ENCODE measurements around the gene TVP23C.

TVP23C gene

GRCh38 chr17:15502369-15503112 is 60.7 kb downstream of the TVP23C start:
- DNase-seq (ENCODE audit: extremely low spot score, insufficient read length, low read depth) = peak; percentile 35
- peak; percentile 70 for FAIRE-seq

- DNase-seq (ENCODE audit: extremely low spot score, insufficient read length, low read depth) (no peak), FAIRE-seq (no peak)
Measured at GRCh38 chr17:15501793-15502192, 61.5 kb downstream of the TVP23C start.

GRCh38 chr17:15501282-15501681 is 62.0 kb downstream of the TVP23C start:
- DNase-seq (ENCODE audit: extremely low spot score, insufficient read length, low read depth) (no peak), FAIRE-seq (no peak)

GRCh38 chr17:15498107-15498506 is 65.2 kb downstream of the TVP23C start:
- FAIRE-seq (no peak), DNase-seq (ENCODE audit: extremely low spot score, insufficient read length, low read depth) (no peak)

- no peak for DNase-seq (ENCODE audit: extremely low spot score, insufficient read length, low read depth)
- FAIRE-seq = no peak
Measured at GRCh38 chr17:15496735-15497670, 66.3 kb downstream of the TVP23C start.

- FAIRE-seq = no peak
- no peak for DNase-seq (ENCODE audit: extremely low spot score, insufficient read length, low read depth)
Measured at GRCh38 chr17:15494821-15495220, 68.5 kb downstream of the TVP23C start.

GRCh38 chr17:15493693-15494035 is 69.6 kb downstream of the TVP23C start:
- DNase-seq (ENCODE audit: extremely low spot score, insufficient read length, low read depth) = no peak
- no peak for FAIRE-seq

GRCh38 chr17:15492791-15493692 is 70.2 kb downstream of the TVP23C start:
- DNase-seq (ENCODE audit: extremely low spot score, insufficient read length, low read depth) = no peak
- no peak for FAIRE-seq

- FAIRE-seq (no peak), DNase-seq (ENCODE audit: extremely low spot score, insufficient read length, low read depth) (no peak)
Measured at GRCh38 chr17:15492186-15492585, 71.1 kb downstream of the TVP23C start.

- no peak for FAIRE-seq
Measured at GRCh38 chr17:15490634-15491261, 72.5 kb downstream of the TVP23C start.

GRCh38 chr17:15488557-15488956 is 74.7 kb downstream of the TVP23C start:
- DNase-seq (ENCODE audit: extremely low spot score, insufficient read length, low read depth) (no peak), FAIRE-seq (no peak)

More at GRCh38 chr17:15490634-15491261, 72.5 kb downstream of the TVP23C start:
- DNase-seq (ENCODE audit: extremely low spot score, insufficient read length, low read depth) = no peak

GRCh38 chr17:15485045-15485444 is 78.2 kb downstream of the TVP23C start:
- no peak for FAIRE-seq

GRCh38 chr17:15483431-15483830 is 79.9 kb downstream of the TVP23C start:
- no peak for FAIRE-seq

More at GRCh38 chr17:15485045-15485444, 78.2 kb downstream of the TVP23C start:
- DNase-seq (ENCODE audit: extremely low spot score, insufficient read length, low read depth) = no peak

GRCh38 chr17:15482476-15482875 is 80.8 kb downstream of the TVP23C start:
- FAIRE-seq (no peak), DNase-seq (ENCODE audit: extremely low spot score, insufficient read length, low read depth) (no peak)

More at GRCh38 chr17:15483431-15483830, 79.9 kb downstream of the TVP23C start:
- no peak for DNase-seq (ENCODE audit: extremely low spot score, insufficient read length, low read depth)

GRCh38 chr17:15481481-15481880 is 81.8 kb downstream of the TVP23C start:
- FAIRE-seq (no peak), DNase-seq (ENCODE audit: extremely low spot score, insufficient read length, low read depth) (no peak)

- DNase-seq (ENCODE audit: extremely low spot score, insufficient read length, low read depth) (no peak), FAIRE-seq (no peak)
Measured at GRCh38 chr17:15480204-15480603, 83.1 kb downstream of the TVP23C start.

- no peak for FAIRE-seq
- DNase-seq (ENCODE audit: extremely low spot score, insufficient read length, low read depth) = no peak
Measured at GRCh38 chr17:15479703-15480102, 83.6 kb downstream of the TVP23C start.

- FAIRE-seq = no peak
- no peak for DNase-seq (ENCODE audit: extremely low spot score, insufficient read length, low read depth)
Measured at GRCh38 chr17:15478845-15479244, 84.4 kb downstream of the TVP23C start.

GRCh38 chr17:15475631-15476354 is 87.5 kb downstream of the TVP23C start:
- DNase-seq (ENCODE audit: extremely low spot score, insufficient read length, low read depth) (no peak), FAIRE-seq (no peak)
